Right lobe of liver (tissue), 4 donors: ENCODE results near the gene GATA5.

ENCODE experiments used
- CTCF ChIP-seq, 4 donors: fragments of 200-600 bp in 3 of 4; fragments of 450-650 bp in 1 of 4; IDR thresholded peaks; one replicate each; pipeline versions ENCODE4 v1.5.1 to v1.8.0; 2016 to 2022; ENCODE audit warnings: antibody characterized with exemption in 4 of 4, mild to moderate bottlenecking in 2 of 4
- POLR2A ChIP-seq: fragments of 450-650 bp; IDR thresholded peaks from one replicate; pipeline ENCODE4 v1.6.1; 2017; ENCODE audit warnings: antibody characterized with exemption, mild to moderate bottlenecking
- donor health status: DM: no; HTN: no; CAD: no.
- donor health status: DM: no; HTN: no; CAD: no.
- donor health status: DM: no; HTN: yes; CAD: no.

GRCh38 chr20:62454904-62455636 is 20.7 kb downstream of the GATA5 start:
- TF ChIP-seq POLR2A (no peak), CTCF (IDR thresholded peaks at IDR 0.05) (no peak)
